Activated T-cell treated with anti-CD3 and anti-CD28 coated beads, Interleukin-2, amount 50 U/mL, for 4 hours (primary cell): ENCODE measurements around the gene HDDC3. TPM values are rescaled to one million over a fixed set of nuclear protein-coding genes. Genes with fewer than 3 reads are reported as not detected.
"Not testable (repeated sequence)": the region's sequence is repeated elsewhere in the genome, so short reads cannot be mapped to it uniquely, and the experiment has no call there.

Source experiments
- ATAC-seq, 2 donors: fragments of 200-7000 bp; cut with Tn5 transposase; one replicate each; pipeline ENCODE4 v1.10.0; 2021
- DNase-seq: peaks from one replicate; pipeline ENCODE4 v3.0.0-alpha.2; 2020
- H3K27me3 Mint-ChIP-seq: one replicate; pipeline ENCODE4 v1.8.0; 2021; ENCODE audit warnings: low read depth, mixed read lengths
- H3K36me3 Mint-ChIP-seq: one replicate; pipeline ENCODE4 v1.8.0; 2022; ENCODE audit warnings: mixed read lengths; ENCODE audit not compliant: insufficient read depth
- H3K4me1 Mint-ChIP-seq: one replicate; pipeline ENCODE4 v1.8.0; 2021; ENCODE audit warnings: low read depth, mixed read lengths
- H3K4me3 Mint-ChIP-seq: one replicate; pipeline ENCODE4 v1.8.0; 2021; ENCODE audit warnings: mild to moderate bottlenecking, moderate library complexity, mixed read lengths
- H3K9me3 Mint-ChIP-seq: one replicate; pipeline ENCODE4 v1.8.0; 2021; ENCODE audit warnings: mixed read lengths
- total RNA-seq, 3 donors: library from RNA; stranded (reverse); gene quantifications; one replicate each; pipeline ENCODE4 v1.2.1, GENCODE V29; 2021

Gene HDDC3
- total RNA-seq, 3 donors from 2014 or later: 39.9 to 43.6 (median 40.0) TPM

DNA sequence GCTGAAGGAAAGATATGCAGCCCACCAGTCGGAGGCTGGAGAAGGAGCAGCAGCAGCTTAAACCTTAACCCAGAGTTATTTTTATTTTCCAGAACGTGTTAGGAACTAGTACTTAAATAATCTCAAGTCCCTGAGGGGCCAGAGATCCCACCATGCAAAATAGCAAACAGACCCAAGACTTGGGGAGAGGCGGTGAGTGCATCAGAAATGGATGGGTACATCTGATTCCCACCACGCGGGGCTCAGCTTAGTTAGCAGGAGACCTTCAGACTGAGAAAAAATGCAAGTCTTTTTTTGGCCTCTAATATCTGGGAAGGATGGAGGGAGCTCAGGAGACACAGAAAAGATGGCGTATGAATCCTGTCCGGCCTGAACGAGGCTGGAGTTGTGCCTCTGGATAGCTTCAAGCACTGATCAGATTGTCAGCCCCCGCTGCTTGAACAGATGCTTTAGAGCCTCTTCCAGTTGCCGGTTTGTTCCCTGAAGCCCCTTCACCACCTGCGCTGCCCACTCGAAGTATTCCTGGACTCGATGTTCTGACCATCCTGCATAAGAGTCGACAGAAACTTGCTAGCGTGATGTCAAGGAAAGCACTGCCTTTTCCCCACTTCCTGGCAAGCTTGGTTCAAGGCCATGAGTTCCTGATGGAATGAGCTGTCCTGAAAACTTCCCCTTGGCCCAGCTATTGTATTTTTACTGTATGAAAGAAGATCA, 1.3 kb downstream of the HDDC3 start:
- Mint-ChIP-seq H3K4me3 (peak overlapping the region; percentile 98), H3K36me3 (no peaks in the 10 kb centered on the region), H3K27me3 (no peaks in the 10 kb centered on the region), H3K4me1 (peaks cover 34% of the 10 kb centered on the region), H3K9me3 (no peaks in the 10 kb centered on the region)
- ATAC-seq: no peak
- no peak for DNase-seq

DNA sequence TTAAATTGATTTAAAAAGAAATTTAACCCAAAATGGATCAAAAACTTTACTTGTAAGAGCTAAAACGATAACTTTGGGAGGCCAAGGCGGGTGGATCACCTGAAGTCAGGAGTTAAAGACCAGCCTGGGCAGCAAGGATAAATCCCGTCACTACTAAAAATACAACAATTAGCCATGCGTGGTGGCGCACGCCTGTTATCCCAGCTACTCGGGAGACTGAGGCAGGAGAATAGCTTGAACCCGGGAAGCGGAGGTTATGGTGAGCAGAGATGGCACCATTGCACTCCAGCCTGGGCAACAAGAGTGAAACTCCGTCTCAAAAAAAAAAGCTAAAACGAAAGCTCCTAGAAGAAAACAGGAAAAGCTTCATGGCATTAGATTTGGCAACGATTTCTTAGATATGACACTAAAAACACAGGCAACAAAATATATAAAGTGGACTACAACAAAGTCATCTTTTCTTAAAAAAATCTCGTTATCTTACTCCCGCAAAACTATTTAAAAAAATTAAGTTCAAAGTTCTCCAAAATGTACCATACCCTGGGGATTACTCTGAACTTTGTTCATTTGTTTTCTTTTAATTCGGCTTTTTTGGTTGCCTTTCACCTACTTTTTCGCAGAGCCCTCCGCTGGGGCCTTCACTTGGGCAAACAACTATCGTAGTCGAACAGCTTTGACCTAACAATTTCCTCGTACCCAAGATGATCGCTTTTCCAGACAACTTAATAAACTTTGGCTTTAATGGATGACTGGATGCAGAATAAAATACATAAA, 2.9 kb downstream of the HDDC3 start:
- Mint-ChIP-seq H3K36me3 (no peaks in the 10 kb centered on the region), H3K4me3 (peak overlapping the region; percentile 98), H3K27me3 (no peaks in the 10 kb centered on the region), H3K4me1 (peaks cover 29% of the 10 kb centered on the region), H3K9me3 (no peaks in the 10 kb centered on the region)
- DNase-seq (no peak), ATAC-seq (no peak)

DNA sequence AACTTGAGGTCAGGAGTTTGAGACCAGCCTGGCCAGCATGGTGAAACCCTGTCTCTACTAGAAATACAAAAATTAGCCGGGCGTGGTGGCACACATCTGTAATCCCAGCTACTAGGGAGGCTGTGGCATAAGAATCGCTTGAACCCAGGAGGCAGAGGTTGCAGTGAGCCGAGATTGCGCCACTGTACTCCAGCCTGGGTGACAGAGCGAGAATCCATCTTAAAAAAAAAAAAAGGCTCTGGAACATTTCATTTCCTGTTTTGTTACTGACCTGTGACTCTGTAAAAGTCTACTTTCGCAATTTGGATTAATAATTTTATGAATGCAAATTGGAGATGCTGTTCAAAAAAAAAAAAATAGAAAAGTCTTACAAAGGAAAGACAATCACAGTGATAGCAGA, 4.2 kb downstream of the HDDC3 start:
- H3K27me3 Mint-ChIP-seq, H3K9me3 Mint-ChIP-seq, ATAC-seq, H3K36me3 Mint-ChIP-seq, DNase-seq: not testable (repeated sequence)
- Mint-ChIP-seq H3K4me3 (peak overlapping the region; percentile 54), H3K4me1 (peaks cover 31% of the 10 kb centered on the region)

DNA sequence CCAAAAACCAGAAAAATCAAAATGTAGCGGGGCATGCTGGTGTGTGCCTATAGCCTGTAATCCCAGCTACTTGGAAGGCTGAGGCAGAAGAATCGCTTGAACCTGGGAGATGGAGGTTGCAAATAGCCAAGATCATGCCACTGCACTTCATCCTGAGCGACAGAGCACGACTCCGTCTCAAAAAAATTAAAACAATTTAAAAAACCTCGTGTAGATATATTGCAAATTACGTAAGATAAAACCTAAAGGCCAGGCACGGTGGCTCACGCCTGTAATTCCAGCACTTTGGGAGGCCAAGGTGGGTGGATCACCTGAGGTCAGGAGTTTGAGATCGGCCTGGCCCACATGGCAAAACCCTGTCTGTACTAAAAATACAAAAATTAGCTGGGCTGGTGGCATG, 5.6 kb downstream of the HDDC3 start:
- not testable (repeated sequence) for ATAC-seq, H3K36me3 Mint-ChIP-seq, H3K4me3 Mint-ChIP-seq, DNase-seq, H3K27me3 Mint-ChIP-seq, H3K9me3 Mint-ChIP-seq
- H3K4me1 Mint-ChIP-seq: peaks cover 28% of the 10 kb centered on the region

DNA sequence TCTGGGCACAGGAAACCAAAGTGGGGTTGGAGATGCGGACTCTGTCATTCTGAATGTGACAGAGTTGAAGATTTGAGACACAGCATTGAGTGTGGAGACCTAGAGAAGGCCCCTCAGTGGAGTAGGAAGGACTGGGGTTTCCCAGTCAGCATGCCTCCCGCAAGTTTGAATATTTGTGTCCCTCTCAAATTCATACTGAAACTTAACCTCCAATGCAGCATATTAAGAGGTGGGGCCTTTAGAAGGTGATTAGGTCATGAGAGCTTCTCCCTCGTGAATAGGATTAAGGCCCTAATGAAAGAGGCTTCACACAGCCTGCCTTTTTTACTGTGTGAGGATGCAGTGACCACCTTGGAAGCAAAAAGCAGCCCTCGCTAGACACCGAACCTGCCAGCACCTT, 8.0 kb downstream of the HDDC3 start:
- Mint-ChIP-seq H3K9me3 (no peaks in the 10 kb centered on the region), H3K4me3 (no peak overlapping the region), H3K4me1 (peaks cover 13% of the 10 kb centered on the region), H3K27me3 (no peaks in the 10 kb centered on the region), H3K36me3 (peaks cover 12% of the 10 kb centered on the region)
- no peak for DNase-seq
- peak; percentile 49 to 55 for ATAC-seq

DNA sequence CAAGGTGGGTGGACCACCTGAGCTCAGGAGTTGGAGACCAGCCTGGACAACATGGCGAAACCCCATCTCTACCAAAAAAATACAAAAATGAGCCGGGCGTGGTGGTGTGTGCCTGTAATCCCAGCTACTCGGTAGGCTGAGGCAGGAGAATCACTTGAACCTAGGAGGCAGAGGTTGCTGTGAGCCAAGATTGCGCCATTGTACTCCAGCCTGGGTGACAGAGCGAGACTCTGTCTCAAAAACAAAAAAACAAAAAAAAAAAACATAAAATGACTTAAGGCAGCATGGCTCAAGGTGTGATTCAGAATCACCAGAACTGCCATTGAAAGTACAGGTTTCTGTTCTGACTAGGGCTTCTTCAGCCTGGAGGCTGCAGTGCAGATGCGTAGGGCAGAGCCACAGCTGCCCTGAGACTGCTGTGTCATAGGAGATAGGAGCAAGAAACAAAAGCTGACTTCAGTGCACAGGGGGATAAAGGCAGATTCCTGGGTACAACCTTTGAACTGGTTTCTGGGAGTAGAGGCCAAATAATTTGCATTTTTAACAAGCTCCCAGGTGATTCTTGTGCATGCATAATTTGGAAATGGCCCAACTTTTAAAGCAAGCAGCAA, 9.5 kb downstream of the HDDC3 start:
- not testable (repeated sequence) for H3K27me3 Mint-ChIP-seq, H3K9me3 Mint-ChIP-seq, H3K4me3 Mint-ChIP-seq, H3K4me1 Mint-ChIP-seq, DNase-seq
- peak; percentile 87 to 95 for ATAC-seq
- peaks cover 19% of the 10 kb centered on the region for H3K36me3 Mint-ChIP-seq

DNA sequence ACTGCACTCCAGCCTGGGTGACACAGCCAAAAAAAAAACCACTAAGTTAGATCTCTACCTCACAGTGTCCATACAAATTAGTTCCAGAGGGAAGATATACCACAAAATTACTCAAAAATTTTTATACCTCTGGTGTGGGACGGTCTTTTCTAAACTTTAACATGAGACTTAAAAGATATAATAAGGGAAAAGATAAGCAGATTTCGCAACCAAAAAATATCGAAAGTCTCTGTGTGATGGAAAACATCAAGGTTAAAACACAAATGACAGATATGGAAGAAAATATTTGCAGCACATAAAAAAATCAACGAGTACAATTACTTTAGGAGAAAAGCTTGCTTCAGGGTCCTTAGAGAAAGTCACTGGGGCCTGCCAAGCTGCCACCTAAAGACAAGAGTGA, 10.5 kb downstream of the HDDC3 start:
- Mint-ChIP-seq H3K27me3 (no peaks in the 10 kb centered on the region), H3K4me1 (peaks cover 8% of the 10 kb centered on the region), H3K4me3 (no peak overlapping the region), H3K36me3 (peaks cover 24% of the 10 kb centered on the region), H3K9me3 (no peaks in the 10 kb centered on the region)
- no peak for DNase-seq
- ATAC-seq: no peak

DNA sequence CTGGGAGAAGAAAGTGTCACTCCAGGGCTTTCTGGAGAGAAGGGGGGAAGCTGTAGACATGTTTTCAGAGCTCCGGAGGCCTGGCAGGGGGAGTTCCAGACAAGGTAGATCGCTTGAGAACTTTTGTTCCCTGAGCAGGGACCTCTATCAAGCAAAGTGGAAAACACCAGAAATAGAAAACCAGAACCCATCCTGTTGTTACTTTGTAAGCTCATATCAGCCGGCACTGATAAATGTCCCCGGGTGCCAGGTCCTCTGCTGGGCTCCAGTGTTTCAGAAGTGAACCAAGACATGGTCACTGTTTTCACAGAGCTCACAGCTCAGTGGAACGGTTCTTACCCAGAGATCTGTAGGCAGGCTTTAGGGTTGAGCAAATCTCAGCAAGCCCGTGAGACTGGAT, 13.5 kb downstream of the HDDC3 start:
- H3K36me3 Mint-ChIP-seq: peaks cover 37% of the 10 kb centered on the region
- H3K27me3 Mint-ChIP-seq: no peaks in the 10 kb centered on the region
- no peak for DNase-seq
- no peak for ATAC-seq
- no peak overlapping the region for H3K4me3 Mint-ChIP-seq
- H3K9me3 Mint-ChIP-seq: no peaks in the 10 kb centered on the region
- H3K4me1 Mint-ChIP-seq: peaks cover 4% of the 10 kb centered on the region

DNA sequence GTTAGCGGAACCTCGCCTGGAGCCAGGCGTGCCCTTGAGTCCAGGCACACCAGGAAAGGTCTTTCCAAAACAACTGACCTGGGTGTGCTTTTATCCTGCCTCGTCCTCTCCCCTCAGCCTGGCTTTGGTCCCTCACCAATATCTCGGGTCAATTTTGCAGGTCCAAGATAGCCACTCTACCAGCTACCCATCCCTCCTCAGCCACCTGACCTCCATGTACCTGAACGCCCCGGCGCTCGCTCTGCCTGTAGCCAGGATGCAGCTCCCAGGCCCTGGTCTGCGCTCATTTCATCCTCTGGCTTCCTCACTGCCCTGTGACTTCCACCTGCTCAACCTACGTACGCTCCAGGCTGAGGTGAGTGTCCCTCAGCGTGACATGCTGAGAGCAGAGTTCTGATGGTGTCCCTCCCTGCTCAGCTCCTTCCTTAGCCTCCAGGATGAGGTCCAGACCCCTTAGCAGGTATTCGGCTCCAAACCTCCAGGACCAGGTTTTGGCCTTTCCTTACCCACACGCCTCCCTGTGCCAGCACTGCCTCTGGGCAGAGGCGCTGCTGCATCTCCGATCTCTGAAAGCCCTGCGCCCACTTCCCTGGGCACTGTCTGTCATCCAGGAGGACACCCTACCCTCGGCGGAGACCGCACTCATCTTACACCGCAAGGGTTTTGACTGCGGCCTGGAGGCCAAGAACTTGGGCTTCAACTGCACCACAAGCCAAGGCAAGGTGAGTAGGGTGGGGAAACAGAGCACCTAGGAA, 14.1 kb downstream of the HDDC3 start:
- peaks cover 43% of the 10 kb centered on the region for H3K36me3 Mint-ChIP-seq
- H3K27me3 Mint-ChIP-seq: no peaks in the 10 kb centered on the region
- peaks cover 2% of the 10 kb centered on the region for H3K4me1 Mint-ChIP-seq
- no peak for ATAC-seq
- DNase-seq: no peak
- no peak overlapping the region for H3K4me3 Mint-ChIP-seq
- no peaks in the 10 kb centered on the region for H3K9me3 Mint-ChIP-seq

DNA sequence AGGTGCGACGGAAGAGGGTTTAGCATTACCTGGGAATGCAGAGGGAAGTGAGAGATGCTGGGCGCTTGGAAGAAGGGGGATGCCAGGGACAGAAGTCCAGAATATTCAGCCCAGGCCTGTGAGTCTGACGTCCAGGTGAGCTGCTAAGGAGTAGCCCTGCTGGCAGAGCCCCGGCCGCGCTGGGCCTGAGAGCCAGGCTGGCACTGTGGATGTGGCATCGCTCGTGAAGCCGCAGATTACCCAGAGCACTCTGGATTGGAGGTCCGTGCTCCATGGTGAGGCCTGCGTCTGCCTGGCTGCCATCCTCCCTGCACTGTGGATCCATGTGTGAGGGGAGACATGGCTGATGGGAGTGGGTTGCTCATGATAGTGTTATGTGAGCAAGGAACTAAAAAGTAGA, 14.8 kb downstream of the HDDC3 start:
- no peak for DNase-seq
- ATAC-seq: no peak
- Mint-ChIP-seq H3K4me1 (no peaks in the 10 kb centered on the region), H3K4me3 (no peak overlapping the region), H3K9me3 (no peaks in the 10 kb centered on the region), H3K27me3 (no peaks in the 10 kb centered on the region), H3K36me3 (peaks cover 49% of the 10 kb centered on the region)

DNA sequence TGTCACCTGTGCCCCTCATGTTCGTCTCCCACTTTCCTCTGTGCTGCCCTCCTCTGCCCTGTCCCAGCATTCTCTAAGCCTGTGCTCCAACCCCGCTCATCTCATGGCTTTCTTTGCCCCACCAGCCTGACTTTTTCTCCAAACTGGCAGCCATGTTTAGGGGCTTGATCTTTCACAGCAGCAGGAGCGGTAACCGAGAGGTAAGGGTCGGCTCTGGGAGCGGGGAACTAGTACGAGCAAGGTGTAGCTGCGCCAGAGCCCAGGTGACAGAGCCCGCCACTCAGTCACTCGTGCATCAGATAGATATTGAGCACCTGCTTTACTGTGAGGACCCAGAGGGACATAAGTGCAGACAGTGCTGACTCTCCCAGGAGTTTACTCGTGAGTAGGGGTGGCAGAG, 15.9 kb downstream of the HDDC3 start:
- ATAC-seq: no peak
- H3K9me3 Mint-ChIP-seq: no peaks in the 10 kb centered on the region
- H3K27me3 Mint-ChIP-seq: no peaks in the 10 kb centered on the region
- peaks cover 52% of the 10 kb centered on the region for H3K36me3 Mint-ChIP-seq
- H3K4me3 Mint-ChIP-seq: no peak overlapping the region
- DNase-seq: no peak
- no peaks in the 10 kb centered on the region for H3K4me1 Mint-ChIP-seq

DNA sequence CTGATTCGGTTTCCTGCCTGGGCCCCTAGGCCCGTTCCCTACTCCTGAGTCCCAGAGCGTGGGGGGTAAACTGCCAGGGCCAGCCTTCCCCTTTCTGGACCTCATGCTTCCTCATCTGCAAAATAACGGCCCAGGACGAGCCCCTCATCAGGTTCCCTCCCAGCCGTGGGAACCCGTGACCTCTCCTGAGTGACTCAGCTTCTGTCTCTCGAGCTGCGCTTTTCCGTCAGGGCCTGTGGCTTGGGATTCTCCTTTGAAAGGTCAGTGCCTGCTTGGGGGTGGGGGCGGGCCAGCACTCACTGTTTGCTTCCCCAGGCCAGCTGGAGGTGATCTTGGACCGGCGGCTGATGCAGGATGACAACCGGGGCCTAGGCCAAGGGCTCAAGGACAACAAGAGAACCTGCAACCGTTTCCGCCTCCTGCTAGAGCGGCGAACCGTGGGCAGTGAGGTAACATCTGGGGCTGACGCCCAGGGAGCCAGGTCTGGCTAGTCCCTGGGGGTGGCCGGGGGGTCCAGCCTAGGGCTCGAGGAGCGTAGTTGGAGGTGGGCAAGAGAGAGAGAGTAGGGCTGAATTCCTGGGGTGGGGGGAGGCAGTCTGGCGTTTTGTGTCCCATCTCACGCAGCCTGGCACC, 16.4 kb downstream of the HDDC3 start:
- H3K4me1 Mint-ChIP-seq: no peaks in the 10 kb centered on the region
- H3K4me3 Mint-ChIP-seq: no peak overlapping the region
- no peak for DNase-seq
- no peak for ATAC-seq
- peaks cover 49% of the 10 kb centered on the region for H3K36me3 Mint-ChIP-seq
- no peaks in the 10 kb centered on the region for H3K9me3 Mint-ChIP-seq
- no peaks in the 10 kb centered on the region for H3K27me3 Mint-ChIP-seq

DNA sequence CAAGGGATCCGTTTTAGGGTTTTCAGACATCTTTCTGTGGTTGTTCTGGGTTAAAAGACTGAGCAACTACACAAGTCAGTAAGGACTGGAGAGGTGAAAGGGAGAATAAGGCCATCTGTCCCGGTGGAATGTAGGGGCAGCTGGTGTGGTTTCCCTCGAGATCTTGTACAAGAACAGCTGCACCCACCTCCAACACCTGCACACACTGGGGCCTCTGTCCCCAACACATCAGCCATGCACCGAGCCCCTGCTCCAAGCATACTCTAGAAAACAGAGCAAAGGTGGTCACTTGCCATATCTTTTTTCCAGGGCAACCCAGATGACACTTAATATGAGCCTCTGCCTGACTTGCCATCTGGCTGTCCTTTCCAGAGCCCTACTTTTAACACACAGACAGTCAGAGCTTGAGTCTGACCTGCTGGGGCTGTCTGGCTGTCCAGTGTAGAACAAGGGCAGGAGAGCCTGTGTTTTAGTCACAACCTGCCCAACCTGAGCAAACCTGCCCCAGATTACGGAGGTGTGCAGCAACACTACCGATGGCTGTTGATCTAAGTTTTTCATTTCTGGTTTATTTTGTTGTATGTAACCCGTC, 17.0 kb downstream of the HDDC3 start:
- no peaks in the 10 kb centered on the region for H3K9me3 Mint-ChIP-seq
- no peaks in the 10 kb centered on the region for H3K27me3 Mint-ChIP-seq
- peaks cover 50% of the 10 kb centered on the region for H3K36me3 Mint-ChIP-seq
- H3K4me1 Mint-ChIP-seq: no peaks in the 10 kb centered on the region
- DNase-seq: no peak
- H3K4me3 Mint-ChIP-seq: no peak overlapping the region
- ATAC-seq: no peak
